ENCODE data around the gene TCF12. TPM values are rescaled to one million over a fixed set of nuclear protein-coding genes. Genes with fewer than 3 reads are reported as not detected.
A peak's percentile ranks its signal among the peaks of the same experiment; 100 is the strongest.

TCF12 gene
- total RNA-seq, 3 donors from 2014 or later = 164 to 198 (median 174) TPM

GRCh38 chr15:57290826-57291225, 372.4 kb downstream of the TCF12 start:
- no peaks in the 10 kb centered on the region for H3K9me3 ChIP-seq
- intact Hi-C loops (cut with DNase I; ENCODE audit: low total_unique reads) = no loop called here
- TF ChIP-seq POLR2A (IDR thresholded peaks at IDR 0.05) (no peak), POLR2AphosphoS5 (IDR thresholded peaks at IDR 0.05) (no peak)
- TF ChIP-seq, protein P1, sequence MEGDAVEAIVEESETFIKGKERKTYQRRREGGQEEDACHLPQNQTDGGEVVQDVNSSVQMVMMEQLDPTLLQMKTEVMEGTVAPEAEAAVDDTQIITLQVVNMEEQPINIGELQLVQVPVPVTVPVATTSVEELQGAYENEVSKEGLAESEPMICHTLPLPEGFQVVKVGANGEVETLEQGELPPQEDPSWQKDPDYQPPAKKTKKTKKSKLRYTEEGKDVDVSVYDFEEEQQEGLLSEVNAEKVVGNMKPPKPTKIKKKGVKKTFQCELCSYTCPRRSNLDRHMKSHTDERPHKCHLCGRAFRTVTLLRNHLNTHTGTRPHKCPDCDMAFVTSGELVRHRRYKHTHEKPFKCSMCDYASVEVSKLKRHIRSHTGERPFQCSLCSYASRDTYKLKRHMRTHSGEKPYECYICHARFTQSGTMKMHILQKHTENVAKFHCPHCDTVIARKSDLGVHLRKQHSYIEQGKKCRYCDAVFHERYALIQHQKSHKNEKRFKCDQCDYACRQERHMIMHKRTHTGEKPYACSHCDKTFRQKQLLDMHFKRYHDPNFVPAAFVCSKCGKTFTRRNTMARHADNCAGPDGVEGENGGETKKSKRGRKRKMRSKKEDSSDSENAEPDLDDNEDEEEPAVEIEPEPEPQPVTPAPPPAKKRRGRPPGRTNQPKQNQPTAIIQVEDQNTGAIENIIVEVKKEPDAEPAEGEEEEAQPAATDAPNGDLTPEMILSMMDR (IDR thresholded peaks at IDR 0.05) = no peak
- H3K4me3 ChIP-seq = no peak overlapping the region
- H3K27me3 ChIP-seq = no peaks in the 10 kb centered on the region
- no peak for DNase-seq (ENCODE audit: low spot score in 2 of 2)
- no peaks in the 10 kb centered on the region for H3K36me3 ChIP-seq
- H3K27ac ChIP-seq = no peak overlapping the region
- H3K4me1 ChIP-seq = no peaks in the 10 kb centered on the region

GRCh38 chr15:57296473-57297162, 378.2 kb downstream of the TCF12 start:
- H3K4me1 ChIP-seq = no peaks in the 10 kb centered on the region
- H3K4me3 ChIP-seq = peak overlapping the region in 1 of 3 donors; percentile 13
- DNase-seq (ENCODE audit: low spot score in 2 of 2) = no peak
- H3K36me3 ChIP-seq = no peaks in the 10 kb centered on the region
- TF ChIP-seq, protein P1 (IDR thresholded peaks at IDR 0.05) = no peak
- TF ChIP-seq POLR2AphosphoS5 (IDR thresholded peaks at IDR 0.05) = no peak
- TF ChIP-seq POLR2A (IDR thresholded peaks at IDR 0.05) = no peak
- intact Hi-C loops (cut with DNase I; ENCODE audit: low total_unique reads) = no loop called here
- H3K9me3 ChIP-seq = no peaks in the 10 kb centered on the region
- no peaks in the 10 kb centered on the region for H3K27me3 ChIP-seq
- H3K27ac ChIP-seq = peak overlapping the region; percentile 23 to 54

GRCh38 chr15:57297163-57297593, 378.7 kb downstream of the TCF12 start:
- TF ChIP-seq POLR2A (IDR thresholded peaks at IDR 0.05) (no peak), POLR2AphosphoS5 (IDR thresholded peaks at IDR 0.05) (no peak)
- TF ChIP-seq, protein P1 (IDR thresholded peaks at IDR 0.05) = no peak
- Histone ChIP-seq H3K27ac (peak overlapping the region; percentile 23 to 54), H3K27me3 (no peaks in the 10 kb centered on the region), H3K36me3 (no peaks in the 10 kb centered on the region), H3K9me3 (no peaks in the 10 kb centered on the region), H3K4me3 (peak overlapping the region in 1 of 3 donors; percentile 13), H3K4me1 (no peaks in the 10 kb centered on the region)
- intact Hi-C loops (cut with DNase I; ENCODE audit: low total_unique reads) = no loop called here
- no peak for DNase-seq (ENCODE audit: low spot score in 2 of 2)

- TF ChIP-seq POLR2AphosphoS5 (IDR thresholded peaks at IDR 0.05) (no peak), POLR2A (IDR thresholded peaks at IDR 0.05) (no peak)
- TF ChIP-seq, protein P1 (IDR thresholded peaks at IDR 0.05) = no peak
- H3K9me3 ChIP-seq = no peaks in the 10 kb centered on the region
- no peaks in the 10 kb centered on the region for H3K36me3 ChIP-seq
- intact Hi-C loops (cut with DNase I; ENCODE audit: low total_unique reads) = no loop called here
- H3K4me3 ChIP-seq = no peak overlapping the region
- no peak for DNase-seq (ENCODE audit: low spot score in 2 of 2)
- peak overlapping the region in 1 of 2 donors; percentile 54 for H3K27ac ChIP-seq
- no peaks in the 10 kb centered on the region for H3K27me3 ChIP-seq
- no peaks in the 10 kb centered on the region for H3K4me1 ChIP-seq
These were observed 379.2 kb downstream of the TCF12 start for GRCh38 chr15:57297630-57298029.

DNA sequence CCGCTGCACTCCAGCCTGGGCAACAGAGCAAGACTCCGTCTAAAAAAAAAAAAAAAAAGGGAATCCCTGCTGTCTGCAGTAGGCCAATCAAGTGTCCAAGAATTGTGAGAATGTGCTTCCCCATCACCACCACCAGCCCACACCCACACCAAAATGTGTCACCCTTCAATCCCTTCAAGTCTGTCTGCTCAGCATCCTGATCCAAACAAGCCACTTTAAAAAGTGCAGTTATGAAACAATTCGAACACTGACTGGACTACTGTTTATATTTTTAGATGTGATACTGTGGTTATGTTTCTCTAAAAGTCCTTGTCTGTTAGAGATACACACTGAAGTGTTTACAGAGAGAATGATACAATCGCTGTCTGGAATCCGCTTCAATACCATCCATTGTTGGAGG, 379.8 kb downstream of the TCF12 start:
- intact Hi-C loops (cut with DNase I; ENCODE audit: low total_unique reads) = no loop called here
- TF ChIP-seq, protein P1 (IDR thresholded peaks at IDR 0.05) = no peak
- TF ChIP-seq POLR2A (IDR thresholded peaks at IDR 0.05) (no peak), POLR2AphosphoS5 (IDR thresholded peaks at IDR 0.05) (no peak)
- Histone ChIP-seq H3K4me3 (no peak overlapping the region), H3K27me3 (no peaks in the 10 kb centered on the region), H3K36me3 (no peaks in the 10 kb centered on the region), H3K9me3 (no peaks in the 10 kb centered on the region), H3K27ac (peak overlapping the region in 1 of 2 donors; percentile 34), H3K4me1 (no peaks in the 10 kb centered on the region)
- DNase-seq (ENCODE audit: low spot score in 2 of 2) = no peak
